IPS DF 4.7 (cell line): ENCODE results near the gene LIPN.

Source experiments
- DNase-seq: peaks from one replicate; pipeline ENCODE4 v3.0.0-alpha.2; 2013; ENCODE audit warnings: low spot score; ENCODE audit errors: extremely low read depth

Gene LIPN

DNA sequence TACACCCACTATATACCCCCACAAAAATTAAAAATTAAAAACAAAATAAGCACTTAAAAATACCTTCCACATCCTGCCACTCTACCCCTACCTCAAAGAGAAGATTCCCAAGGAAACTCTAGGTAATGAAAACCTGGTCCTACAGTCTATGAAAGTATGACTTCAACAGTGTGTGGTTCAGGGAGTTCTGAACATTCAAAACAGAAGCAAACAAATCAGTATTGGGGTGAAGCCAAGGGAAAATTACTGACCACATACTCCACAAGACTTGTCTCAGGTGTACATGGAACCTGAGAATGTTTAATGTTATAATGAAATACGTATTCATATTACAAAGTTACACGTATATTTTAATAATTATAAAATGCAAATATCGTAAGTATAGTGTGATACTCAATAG, 22.4 kb downstream of the LIPN start:
- DNase-seq, result no peak

DNA sequence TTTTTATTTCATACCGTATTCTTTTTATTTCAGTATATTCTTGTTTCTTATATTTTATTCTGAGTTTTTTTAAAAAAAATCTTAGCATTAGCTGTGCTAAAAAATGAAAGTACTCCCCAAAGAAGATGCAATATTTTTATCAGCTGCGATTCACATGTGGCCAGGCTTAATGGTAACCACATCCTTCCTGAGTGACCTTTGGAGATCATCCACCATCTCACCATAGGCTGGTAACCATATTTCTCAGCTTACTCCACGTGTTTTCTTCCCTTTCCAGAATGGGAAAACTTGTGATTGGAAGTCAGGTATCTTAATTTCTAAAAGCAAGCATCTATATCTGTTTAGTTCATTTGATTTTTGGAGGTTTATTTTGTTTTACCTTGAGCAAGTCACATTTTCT, 23.9 kb downstream of the LIPN start:
- no peak for DNase-seq

DNA sequence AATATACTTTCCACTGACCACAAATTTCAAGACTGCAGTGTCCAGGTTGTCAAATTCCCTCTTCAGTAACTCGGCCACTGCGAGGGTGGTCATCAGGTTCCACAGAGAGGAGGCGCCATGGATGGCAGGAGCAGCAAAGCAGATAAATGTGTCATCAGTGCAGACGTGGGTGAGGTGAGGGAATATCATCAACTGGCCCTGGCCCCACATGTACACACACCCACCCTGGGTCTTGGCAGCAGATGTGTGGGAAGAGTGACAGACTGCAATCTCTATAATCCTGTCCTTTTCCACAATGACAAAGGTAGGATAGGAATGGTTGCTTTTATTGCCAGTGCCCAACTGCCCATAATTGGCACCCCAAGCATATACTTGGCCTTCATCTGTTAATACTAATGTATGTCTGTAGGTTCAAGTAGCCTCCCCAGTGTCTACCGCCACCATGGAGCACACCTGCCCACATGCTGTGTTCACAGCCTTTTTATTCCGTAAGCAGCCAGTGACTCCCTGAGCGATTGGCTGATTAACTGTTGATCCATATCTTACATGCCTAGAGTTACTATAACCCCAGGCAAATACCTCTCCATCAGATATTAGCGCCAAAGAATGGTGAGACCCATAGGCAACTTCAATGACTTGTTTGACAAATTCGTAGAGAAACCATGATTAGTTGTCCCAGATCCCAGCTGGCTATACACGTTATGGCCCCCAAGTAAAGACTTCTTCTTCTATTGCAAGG, 26.4 kb downstream of the LIPN start:
- DNase-seq, result no peak

DNA sequence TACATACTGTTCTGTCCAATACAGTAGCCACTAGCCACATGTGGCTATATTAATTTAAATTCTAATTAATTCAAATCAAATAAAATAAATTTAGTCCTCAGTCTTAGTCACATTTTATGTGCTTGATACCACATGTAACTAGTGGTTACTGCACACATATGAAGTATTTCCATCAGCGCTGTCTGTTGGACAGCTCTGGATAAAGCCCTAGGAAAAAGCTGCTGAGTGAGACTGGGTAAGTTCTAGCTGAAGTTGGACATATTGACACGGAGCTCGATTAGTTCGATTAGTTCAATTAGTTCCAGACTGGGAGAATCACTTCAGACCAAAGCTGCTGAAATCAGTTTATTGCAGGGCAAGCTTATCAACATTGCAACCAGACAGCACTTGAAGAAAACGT, 27.6 kb downstream of the LIPN start:
- DNase-seq, result no peak

DNA sequence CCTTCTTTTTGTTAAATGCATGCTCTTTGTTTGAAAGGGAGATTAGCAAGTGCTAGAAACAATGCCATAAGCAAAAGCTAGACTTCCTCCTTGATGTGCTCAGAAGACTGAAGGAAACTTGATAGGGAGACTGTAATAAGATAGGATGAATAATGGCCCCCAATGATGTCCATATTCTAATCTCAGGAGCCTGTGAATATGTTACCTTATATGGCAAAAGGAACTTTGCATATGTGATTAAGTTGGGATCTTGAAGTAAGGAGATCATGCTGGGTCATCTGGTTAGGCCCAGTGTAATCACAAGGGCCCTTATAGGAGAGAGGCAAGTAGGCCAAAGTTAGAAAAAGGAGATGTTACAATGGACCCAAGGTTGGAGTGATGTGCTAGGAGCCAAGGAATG, 29.1 kb downstream of the LIPN start:
- DNase-seq, result no peak

DNA sequence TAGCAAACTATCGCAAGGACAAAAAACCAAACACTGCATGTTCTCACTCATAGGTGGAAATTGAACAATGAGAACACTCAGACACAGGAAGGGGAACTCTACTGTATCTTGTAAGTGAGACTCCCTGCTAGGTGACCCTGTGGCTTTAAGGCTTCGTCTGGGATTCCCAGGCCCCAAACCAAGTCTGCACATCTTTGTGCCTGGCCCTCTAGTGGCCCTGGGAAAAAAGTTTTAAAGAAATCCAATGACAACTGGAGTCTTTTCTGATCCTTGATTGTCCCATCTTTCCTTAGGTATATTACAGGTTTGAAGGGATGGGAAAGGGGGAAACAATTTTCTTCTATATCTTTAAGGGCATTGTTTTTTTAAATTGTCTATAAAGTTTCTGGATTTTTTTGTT, 32.1 kb downstream of the LIPN start:
- DNase-seq, result no peak

DNA sequence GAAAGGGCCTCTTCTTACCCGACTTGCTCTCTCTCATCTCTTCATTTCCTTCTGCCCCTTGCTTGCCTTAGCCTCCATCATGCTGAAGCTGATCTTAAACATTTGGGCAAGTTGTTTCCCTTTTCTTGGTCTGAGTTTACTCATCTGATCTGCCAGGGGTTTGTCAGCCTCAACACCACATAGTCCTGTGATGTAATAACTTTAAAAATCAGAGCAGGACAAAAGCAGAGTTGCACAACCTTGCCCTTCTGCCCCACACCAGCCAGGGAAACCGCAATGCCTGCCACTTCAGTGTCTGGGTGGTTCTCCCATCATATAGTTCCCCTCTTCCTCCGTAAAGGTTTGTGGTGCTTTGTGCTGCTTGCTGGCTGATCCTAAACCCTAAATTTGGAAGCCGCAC, 32.8 kb downstream of the LIPN start:
- DNase-seq, result no peak

DNA sequence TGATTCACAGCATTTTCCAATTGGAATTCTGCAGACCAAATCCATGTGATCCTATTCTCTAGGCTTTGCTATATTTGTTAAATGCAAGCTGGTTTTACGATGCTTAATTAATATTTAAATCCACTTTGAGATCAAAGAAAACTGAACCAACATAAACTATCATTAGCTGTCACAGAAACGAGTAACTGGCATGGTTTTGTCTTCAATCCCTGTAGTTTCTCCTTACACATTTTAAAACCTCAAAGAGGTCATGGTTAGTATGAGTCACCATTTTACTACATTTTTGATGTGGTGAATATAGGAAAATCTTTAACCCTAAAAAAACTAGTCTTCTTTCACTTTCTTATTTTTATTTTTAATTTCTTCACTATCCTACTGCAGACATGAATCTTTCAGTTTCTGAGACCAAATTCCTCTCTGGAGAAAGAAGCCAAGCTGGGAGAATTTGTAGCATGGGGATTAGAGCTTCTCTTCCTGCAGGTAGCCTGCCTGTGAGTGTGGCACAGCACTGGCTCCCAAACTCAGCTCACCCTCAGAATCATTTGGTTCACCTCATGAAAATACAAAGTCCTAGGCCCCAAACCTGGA, 34.0 kb downstream of the LIPN start:
- no peak for DNase-seq

DNA sequence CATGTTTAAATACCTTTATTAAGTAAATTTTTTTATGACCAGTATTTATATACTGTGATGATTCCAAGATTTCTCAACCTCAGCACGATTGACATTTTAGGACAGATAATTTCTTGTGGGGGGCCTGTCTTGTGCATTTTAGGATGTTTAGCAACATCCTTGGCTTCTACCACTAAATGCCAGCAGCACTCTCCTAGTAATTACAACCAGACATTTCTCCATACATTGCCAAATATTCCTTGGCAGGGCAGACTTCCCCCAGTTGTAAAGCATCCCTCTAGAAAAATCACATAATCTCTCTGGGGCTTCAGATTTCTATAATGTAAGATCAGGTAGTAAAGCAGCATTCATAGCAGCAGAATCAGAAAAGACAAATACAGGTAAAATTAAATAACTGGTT, 34.9 kb downstream of the LIPN start:
- no peak for DNase-seq

DNA sequence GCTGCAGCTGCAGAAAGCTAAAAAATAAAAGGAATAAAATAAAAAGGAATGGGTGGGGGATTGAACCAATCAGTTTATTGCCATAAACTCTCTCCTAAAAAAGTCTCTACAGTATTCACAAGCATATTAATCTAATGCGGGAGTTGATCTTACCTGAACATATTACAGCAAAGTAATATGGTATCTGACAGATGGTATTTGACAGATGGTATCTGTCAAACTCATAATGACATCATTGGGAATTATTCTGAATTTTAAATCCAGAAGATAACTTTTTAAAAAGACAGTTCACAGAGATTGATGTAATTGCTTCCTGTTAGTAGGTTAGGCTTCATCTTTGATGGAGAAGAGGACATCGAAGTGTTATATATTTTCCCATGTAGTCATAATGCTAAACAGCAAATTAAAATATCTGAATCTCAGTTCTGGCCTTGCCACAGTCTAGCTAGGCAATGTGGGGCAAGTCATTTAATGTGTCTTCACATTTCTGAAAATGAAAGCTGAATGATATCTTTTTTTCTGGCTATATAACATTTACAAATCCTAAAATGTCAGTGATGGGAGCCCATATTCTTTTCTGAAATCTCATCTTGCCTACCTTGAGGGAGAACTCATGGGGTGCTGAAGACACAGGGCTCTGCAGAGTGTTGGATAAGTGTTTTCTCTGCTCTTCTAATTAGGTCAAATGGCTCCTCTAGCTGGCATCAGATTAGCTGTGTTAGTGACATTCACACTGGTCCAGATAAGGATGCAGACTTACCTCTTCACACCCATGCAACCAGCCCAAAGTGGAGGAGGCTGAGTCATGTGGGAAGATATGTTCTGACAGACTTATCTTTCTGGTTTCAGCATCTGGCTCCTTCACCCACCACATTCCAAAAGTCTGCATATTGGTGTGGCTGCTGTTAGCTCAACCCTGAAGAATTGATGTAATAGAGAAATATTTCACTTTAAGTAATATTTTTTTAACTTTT, 40.6 kb downstream of the LIPN start:
- no peak for DNase-seq

DNA sequence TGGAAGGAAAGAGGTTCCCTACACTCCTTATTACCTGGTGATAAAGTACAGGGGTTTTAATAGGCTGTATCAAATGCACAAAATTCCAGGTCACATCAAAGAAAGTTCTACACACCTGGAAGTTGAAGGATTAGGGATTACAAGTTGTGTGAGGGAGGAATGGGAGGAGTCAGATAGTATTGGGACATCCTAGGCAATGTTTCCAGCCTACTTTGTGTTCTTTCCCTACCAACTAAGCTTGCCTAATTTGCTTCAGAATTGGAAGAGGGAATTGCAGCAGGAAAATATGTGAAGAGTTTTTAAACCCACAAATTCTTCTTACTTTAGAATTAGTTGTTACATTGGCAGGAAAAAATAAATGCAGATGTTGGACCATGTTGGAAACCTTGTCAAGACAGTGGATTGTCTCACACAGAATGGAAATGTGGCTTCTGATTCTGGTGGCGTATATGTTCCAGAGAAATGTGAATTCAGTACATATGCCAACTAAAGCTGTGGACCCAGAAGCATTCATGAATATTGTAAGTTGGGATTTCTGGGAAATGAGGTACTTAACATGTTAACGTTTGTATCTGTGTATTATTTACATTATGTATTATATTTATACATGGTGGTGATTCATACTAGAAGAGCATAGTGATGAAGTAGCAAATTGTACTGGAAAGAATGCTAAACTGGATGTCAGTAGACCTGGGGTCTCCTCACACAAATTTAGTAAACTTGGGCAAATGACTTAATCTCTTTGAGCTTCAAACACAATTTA, 42.9 kb downstream of the LIPN start, which contains the start of gene LIPM:
Gene LIPM, plus strand, starts transcription at position 208 of the 763 bp plus-strand sequence. Its CDS starts 167 bp downstream, at position 375.
- DNase-seq, result no peak

DNA sequence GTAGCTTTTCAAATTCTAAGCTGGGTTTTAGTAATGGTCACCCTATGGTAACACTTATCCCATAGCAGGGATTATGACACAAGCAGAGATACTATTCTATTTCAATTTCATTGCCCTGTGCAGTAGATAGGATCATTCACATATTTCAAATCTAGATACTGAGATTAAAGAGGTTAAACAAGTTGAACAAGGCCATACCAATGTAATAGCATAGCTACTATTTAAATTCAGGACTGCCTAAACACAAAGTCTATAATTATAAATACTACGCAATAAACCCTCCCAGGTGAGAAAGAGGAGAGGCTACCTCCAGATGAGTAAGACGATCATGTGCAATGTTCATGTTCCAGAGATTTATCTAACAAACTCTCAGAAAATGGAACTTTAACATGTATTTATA, 43.8 kb downstream of the LIPN start:
- no peak for DNase-seq

DNA sequence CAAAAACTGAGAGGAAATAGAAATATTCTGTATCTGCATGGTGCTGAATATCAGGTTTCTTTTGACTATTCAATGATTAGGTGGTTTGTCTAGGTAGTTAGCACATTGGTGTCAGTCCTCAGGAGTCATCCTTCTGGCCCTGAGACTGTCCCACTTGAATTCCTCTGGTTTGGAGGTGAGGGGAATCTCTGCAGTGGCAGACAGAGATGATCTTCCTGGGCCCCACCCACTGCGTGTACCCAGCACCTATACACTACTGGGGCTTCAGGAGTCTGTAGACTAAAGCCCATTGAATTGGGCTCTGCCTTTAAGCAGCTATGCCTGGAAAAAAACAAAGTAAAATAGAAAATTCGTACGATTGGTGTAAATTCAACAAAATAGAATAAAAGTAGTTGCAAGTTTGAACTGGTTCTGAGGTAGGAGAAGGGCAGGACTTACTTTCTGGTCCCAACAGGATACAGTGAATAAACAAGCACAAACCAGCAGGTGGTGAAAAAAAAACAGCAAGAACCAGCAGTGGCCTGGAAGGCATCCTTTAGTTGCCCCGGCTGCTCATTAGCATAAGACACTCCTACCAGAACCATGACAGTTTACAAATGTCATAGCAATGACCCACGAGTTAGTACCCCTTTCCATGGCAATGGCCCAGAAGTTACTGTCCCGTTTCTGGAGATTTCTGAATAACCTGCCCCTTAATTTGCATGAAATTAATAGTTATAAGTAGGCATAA, 44.4 kb downstream of the LIPN start:
- DNase-seq, result no peak

DNA sequence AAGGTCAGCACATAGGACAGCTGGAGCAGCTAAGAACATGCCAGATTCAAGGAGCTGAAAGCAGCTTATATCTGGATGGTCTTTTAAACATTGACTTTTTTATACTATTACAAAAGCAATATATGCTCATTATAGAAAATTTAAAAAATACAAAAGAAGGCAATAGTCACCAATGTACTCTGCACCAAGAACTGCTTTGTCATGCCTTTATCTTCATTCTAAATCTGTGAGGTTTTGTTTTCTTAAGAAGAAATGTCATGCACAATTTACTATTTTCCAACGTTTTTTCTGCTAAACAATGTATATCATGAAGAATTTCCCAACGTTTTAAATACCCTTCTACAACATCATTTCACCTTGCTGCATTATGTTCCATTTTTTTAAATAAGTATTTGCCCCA, 45.5 kb downstream of the LIPN start:
- no peak for DNase-seq

DNA sequence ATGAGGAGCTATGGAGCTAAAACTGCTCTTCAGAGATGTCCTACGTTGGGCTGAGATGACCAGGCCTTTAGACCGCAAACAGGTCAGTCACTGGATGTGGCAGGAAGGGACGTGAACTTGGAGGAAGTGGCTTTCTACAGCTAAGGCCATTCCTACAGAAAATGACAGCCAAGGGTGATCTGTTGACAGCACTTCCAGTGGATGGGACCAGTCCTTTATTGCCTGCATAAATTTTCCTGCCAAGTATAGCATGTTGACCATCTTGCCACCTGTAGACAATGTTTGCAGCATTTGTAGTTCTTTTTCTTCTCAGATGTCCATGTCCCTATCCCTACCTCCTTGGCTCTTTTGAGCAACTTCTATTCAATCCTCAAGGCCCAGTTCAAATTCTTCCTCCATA, 46.1 kb downstream of the LIPN start:
- no peak for DNase-seq

DNA sequence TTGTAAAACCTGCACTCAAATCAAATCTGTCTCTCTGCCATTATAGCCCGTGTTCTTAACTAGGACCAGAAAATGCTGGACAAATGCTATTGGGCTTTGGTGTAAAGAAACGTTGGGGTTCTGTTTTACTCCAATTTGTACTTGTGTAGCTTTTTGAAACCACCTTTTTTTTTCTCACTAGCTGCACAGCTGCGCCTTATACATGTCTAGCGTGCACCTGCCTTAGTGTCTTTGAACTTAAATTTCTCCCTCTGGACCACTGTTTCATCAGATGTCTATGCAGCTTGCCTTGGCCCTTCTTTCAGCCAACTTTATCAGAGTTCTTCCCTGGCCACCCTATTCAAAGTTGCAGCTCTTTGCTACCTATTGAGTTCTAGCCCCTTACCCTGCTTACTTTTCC, 49.8 kb downstream of the LIPN start:
- no peak for DNase-seq

DNA sequence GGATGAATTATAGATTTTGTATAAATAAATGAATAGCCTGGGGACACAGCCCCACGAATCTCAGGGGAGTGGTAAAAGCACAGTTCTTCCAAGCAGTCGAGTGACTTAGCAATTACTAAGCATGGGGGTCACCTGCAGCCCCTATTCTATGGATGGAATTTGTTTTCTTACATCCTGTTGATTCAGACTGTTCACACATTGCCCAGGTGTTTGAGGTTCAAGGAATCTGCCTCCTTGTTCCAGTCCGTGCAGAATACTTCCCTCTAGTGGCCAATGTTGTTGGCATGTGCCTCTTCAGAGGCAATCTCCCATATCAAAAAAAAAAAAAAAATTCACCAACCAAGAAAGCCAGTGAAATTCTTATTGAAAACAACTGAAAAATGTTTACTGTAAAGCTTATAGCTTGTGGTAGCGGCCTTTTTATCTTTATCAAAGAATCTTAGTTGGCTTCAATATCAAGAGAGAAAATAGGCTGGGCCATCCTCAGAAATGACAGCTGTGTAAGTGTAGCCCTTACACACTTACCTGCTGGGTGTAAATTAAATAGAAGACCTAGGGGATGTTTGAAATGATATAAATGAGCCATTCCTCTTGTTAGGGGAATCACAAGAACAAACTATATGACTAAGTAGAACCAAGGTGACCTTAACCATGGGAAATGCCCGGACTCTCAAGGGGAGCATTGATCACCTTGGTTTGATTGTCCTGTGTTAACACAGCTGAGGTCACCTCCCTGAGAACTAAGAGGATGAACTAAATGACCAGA, 50.6 kb downstream of the LIPN start:
- no peak for DNase-seq

DNA sequence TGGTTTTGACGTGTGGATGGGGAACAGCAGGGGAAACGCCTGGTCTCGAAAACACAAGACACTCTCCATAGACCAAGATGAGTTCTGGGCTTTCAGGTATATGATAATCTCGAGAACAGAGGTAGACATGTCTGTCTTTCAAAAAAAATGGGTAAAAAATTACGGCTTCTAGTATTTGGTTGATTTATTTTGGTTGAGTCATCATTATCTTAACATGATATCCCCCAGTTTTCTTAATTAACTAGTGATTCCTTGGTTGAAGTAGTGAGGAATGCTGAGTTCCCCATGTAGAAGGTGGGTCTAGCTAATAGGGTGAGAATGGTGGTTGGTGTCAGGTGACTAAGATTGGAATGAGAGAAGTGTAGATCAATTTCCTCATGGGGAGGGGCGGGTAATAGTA, 53.4 kb downstream of the LIPN start:
- no peak for DNase-seq

DNA sequence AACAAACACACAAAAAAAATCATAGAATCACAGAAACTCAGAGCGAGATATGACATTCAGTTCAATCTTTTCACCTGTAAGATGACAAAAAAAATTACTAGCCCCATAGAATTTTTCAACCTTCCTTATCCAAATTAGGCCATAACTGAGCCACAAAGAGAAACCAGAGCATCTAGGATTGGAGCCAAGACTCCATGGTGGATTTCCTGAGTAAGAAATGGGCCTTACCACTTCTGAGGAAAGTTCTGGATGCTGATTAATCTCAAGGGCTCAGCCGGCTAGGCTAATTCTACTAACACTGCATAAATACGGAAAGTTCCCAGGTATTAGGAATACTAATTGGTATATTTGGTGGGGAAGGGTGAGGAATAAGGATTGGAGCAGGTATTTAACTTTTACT, 59.5 kb downstream of the LIPN start:
- no peak for DNase-seq
